ENCODE measurements around the gene SRPK2. TPM values are rescaled to one million over a fixed set of nuclear protein-coding genes. Genes with fewer than 3 reads are reported as not detected.

The SRPK2 gene
- total RNA-seq, 4 donors from 2014 or later: 37.1 to 48.1 (median 46.3) TPM

- intact Hi-C loops (cut with DNase I): no loop called here
- H3K4me3 ChIP-seq (replicated peaks in 1 of 3): peak overlapping the region in 2 of 3 donors; percentile 42 to 94
These were observed 448 bp upstream of the SRPK2 start for GRCh38 chr7:105389088-105389650.

DNA sequence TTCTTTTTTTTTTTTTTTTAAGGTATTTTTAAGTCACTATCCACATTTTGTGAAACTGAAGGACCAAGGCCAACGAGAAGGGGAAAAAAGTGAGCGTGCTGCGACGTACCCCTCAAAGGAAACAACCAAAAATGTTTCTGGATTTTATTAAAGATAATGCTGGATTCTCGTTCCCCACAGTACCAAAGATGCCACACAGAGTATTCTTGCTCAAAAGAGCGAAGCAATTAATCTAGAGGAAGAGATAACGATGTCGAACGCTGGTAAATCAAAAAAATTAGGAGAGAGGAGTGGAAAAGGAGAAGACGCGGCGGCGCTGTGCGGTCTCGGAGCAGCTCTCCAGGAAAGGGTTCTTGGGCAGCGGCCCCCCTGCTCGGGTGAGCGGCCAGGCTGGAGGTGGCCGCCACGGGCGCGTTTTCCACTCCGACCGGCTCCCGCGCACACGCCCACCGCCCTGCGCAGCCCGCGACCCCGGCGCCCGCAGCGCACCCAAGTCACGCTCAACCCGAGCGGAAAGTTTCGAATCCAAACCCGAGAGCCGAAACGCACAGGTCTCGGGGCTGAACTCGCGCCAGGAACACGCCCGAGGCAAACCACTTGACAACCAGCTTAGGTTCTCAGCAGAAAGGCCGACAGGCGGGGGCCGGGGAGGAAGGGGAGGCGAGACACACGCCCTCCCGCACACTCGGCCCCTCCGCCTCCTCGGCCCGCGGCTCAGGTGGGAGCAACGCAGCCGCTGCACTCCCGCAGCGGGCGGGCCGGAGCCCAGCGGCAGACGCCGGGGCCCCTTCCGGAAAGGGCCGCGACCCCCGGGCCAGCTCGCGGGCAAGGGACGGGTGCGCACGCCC is 989 bp downstream of the SRPK2 start:
- peak; percentile 76 to 78 for DNase-seq
- Histone ChIP-seq H3K27ac (peak overlapping the region in 2 of 3 donors; percentile 9 to 30), H3K4me1 (peaks cover 4 to 7% of the 10 kb centered on the region in 2 donors), H3K36me3 (no peaks in the 10 kb centered on the region), H3K4me3 (replicated peaks in 1 of 3) (peak overlapping the region; percentile 29 to 94 (median 88)), H3K9me3 (no peaks in the 10 kb centered on the region), H3K27me3 (no peaks in the 10 kb centered on the region)
- TF ChIP-seq, protein P1, sequence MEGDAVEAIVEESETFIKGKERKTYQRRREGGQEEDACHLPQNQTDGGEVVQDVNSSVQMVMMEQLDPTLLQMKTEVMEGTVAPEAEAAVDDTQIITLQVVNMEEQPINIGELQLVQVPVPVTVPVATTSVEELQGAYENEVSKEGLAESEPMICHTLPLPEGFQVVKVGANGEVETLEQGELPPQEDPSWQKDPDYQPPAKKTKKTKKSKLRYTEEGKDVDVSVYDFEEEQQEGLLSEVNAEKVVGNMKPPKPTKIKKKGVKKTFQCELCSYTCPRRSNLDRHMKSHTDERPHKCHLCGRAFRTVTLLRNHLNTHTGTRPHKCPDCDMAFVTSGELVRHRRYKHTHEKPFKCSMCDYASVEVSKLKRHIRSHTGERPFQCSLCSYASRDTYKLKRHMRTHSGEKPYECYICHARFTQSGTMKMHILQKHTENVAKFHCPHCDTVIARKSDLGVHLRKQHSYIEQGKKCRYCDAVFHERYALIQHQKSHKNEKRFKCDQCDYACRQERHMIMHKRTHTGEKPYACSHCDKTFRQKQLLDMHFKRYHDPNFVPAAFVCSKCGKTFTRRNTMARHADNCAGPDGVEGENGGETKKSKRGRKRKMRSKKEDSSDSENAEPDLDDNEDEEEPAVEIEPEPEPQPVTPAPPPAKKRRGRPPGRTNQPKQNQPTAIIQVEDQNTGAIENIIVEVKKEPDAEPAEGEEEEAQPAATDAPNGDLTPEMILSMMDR (IDR thresholded peaks at IDR 0.05): peak in 1 of 6 experiments; percentile 4
- TF ChIP-seq POLR2A (IDR thresholded peaks at IDR 0.05): peak in 1 of 2 donors; percentile 15
- 3% methylated on average over 35 to 50 of the region's 76 CpGs for whole genome bisulfite sequencing, 2 donors
- intact Hi-C loops (cut with DNase I): no loop called here

More at GRCh38 chr7:105389088-105389650, 448 bp upstream of the SRPK2 start:
- peak; percentile 47 to 53 for DNase-seq
- TF ChIP-seq, protein P1 (IDR thresholded peaks at IDR 0.05): no peak
- TF ChIP-seq POLR2A (IDR thresholded peaks at IDR 0.05): no peak
- WGBS, 2 donors: 9 to 11% methylated on average over 20 to 25 of the region's 45 CpGs
- Histone ChIP-seq H3K36me3 (no peaks in the 10 kb centered on the region), H3K4me1 (peaks cover 4 to 7% of the 10 kb centered on the region in 2 donors), H3K27ac (peak overlapping the region in 2 of 3 donors; percentile 58 to 65), H3K27me3 (no peaks in the 10 kb centered on the region), H3K9me3 (no peaks in the 10 kb centered on the region)

- Histone ChIP-seq H3K27me3 (no peaks in the 10 kb centered on the region), H3K4me1 (no peaks in the 10 kb centered on the region), H3K36me3 (no peaks in the 10 kb centered on the region), H3K4me3 (replicated peaks in 1 of 3) (no peak overlapping the region), H3K9me3 (no peaks in the 10 kb centered on the region), H3K27ac (no peak overlapping the region)
- no peak for TF ChIP-seq POLR2A (IDR thresholded peaks at IDR 0.05)
- TF ChIP-seq, protein P1 (IDR thresholded peaks at IDR 0.05): no peak
- intact Hi-C loops (cut with DNase I): no loop called here
- DNase-seq: no peak
- WGBS, 2 donors: 71 to 81% methylated on average over 3 of the region's 3 CpGs
These were observed 10.8 kb downstream of the SRPK2 start for GRCh38 chr7:105377903-105378302.

DNA sequence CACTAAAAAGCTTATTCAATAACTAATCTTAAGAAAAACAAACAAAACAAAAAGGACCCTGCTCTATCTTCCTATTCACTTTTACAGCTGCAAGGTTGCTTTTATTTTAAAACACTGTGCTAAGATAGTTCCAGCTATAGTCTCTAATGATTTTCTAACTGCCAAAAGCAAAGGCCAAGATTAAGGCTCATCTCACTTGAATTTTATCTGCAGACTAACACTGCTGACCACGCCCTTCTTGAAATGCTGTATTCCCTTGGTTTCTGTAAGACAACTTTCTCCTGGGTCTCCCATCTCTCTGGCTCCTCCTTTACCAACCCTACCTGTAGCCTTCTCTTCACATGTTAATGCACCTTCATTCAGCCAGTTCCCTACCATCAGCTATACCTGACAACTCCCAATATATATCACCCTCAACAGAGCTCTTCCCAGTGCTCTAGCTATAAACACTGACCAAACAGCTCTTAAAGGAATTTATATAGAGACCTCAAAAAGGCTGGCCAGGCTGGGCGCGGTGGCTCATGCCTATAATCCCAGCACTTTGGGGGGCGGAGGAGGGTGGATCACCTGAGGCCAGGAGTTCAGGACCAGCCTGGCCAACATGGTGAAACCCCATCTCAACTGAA is 11.7 kb downstream of the SRPK2 start:
- TF ChIP-seq, protein P1 (IDR thresholded peaks at IDR 0.05): no peak
- no peak for TF ChIP-seq POLR2A (IDR thresholded peaks at IDR 0.05)
- no peak for DNase-seq
- 77 to 90% methylated on average over 4 of the region's 4 CpGs for WGBS, 2 donors

More for the DNA sequence above, 11.7 kb downstream of the SRPK2 start:
- Histone ChIP-seq H3K4me1 (no peaks in the 10 kb centered on the region), H3K36me3 (no peaks in the 10 kb centered on the region), H3K4me3 (replicated peaks in 1 of 3) (no peak overlapping the region), H3K9me3 (no peaks in the 10 kb centered on the region), H3K27me3 (no peaks in the 10 kb centered on the region), H3K27ac (no peak overlapping the region)
- intact Hi-C loops (cut with DNase I): no loop called here
